ENCODE measurements around the gene SERPINB10.

The SERPINB10 gene

DNA sequence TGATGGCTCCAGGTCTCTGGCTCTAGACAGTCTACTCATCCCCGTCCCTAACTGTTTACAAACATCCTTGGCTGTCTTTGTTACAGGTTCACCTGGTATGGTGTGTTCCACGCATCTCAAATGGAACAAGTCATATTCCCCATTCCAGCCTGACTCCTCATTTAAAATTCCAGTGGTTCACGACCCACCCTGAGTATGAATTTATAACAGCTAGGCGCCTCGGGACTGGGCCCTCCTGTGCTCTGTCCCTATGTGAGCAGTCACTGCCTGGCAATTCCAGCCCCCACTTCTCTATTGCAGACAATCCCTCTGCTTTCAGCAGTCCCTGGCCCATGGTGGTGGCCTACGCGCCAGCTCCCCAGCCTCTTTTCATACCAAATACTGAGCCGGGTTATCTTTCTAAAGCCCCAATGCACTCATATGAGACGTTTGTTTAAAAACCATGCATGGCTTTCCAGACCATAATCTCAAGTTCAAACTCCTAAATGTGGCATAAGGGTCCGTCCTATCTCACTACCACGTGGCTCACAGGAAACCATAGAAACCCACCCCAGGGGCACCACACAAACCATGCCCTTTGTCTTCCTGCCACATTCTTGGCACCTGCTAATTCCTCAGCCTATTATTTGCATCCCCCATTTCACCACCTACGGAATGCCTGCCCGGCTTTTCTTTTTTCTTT is 63.7 kb downstream of the SERPINB10 start:
- Histone ChIP-seq H3K9me3 (ENCODE audit: insufficient read depth, low read length) (no peaks in the 10 kb centered on the region), H3K9ac (ENCODE audit: insufficient read length, low read depth) (peak overlapping the region; percentile 81), H3K27me3 (ENCODE audit: insufficient read depth, insufficient read length) (peaks cover 16% of the 10 kb centered on the region), H3K36me3 (ENCODE audit: insufficient read depth, insufficient read length, low read length) (no peaks in the 10 kb centered on the region), H3K4me1 (ENCODE audit: insufficient read depth, insufficient read length) (no peaks in the 10 kb centered on the region), H3K4me3 (ENCODE audit: insufficient read length, low read depth) (peak overlapping the region; percentile 70)
- DNase-seq (ENCODE audit: low read depth, low spot score): no peak
- TF ChIP-seq SUZ12 (IDR thresholded peaks at IDR 0.05; ENCODE audit: extremely low read depth, insufficient read depth, insufficient read length) (no peak), YY1 (IDR thresholded peaks at IDR 0.05; ENCODE audit: insufficient read depth, insufficient read length) (no peak), ZNF274 (IDR thresholded peaks at IDR 0.05; ENCODE audit: low read depth, low read length) (no peak)

DNA sequence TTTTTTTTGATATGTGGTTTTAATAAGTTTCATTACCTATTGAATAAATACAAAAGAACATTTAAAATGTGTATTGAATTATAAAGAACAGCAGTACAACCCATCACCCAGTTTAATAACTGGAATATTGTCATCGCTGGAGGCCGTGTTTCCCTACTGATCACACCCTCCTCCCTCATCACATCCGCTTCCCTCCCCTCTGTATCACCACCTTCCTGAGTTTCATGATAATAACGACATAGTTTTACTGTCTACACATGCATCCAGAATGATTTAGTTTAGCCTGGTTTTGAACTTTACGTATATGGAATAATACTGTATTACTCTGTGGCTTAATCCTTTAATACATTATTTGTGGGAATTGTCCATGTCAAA is 64.2 kb downstream of the SERPINB10 start:
- Histone ChIP-seq H3K36me3 (ENCODE audit: insufficient read depth, insufficient read length, low read length) (no peaks in the 10 kb centered on the region), H3K4me3 (ENCODE audit: insufficient read length, low read depth) (no peak overlapping the region), H3K9me3 (ENCODE audit: insufficient read depth, low read length) (no peaks in the 10 kb centered on the region), H3K27me3 (ENCODE audit: insufficient read depth, insufficient read length) (peaks cover 16% of the 10 kb centered on the region), H3K9ac (ENCODE audit: insufficient read length, low read depth) (no peak overlapping the region), H3K4me1 (ENCODE audit: insufficient read depth, insufficient read length) (no peaks in the 10 kb centered on the region)
- TF ChIP-seq SUZ12 (IDR thresholded peaks at IDR 0.05; ENCODE audit: extremely low read depth, insufficient read depth, insufficient read length) (no peak), ZNF274 (IDR thresholded peaks at IDR 0.05; ENCODE audit: low read depth, low read length) (no peak), YY1 (IDR thresholded peaks at IDR 0.05; ENCODE audit: insufficient read depth, insufficient read length) (no peak)
- no peak for DNase-seq (ENCODE audit: low read depth, low spot score)

DNA sequence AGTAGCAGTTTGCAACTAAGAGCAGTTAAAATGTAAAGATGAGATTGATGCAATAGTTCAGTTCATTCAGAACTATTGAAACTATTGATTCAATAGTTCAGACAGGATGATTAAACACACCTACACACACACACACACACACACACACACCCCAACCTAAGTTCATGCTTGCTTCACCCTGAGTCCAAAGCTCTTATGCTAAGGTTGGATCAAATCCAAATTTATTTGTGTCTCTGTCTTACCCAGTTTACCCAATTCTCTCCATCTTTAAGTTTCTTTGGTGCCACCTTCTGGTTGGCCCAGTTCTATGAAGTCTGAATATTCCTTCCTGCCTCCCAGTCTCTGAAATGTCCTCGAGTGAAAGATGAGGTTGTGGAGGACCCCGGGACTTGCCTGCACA is 67.2 kb downstream of the SERPINB10 start:
- Histone ChIP-seq H3K9ac (ENCODE audit: insufficient read length, low read depth) (no peak overlapping the region), H3K36me3 (ENCODE audit: insufficient read depth, insufficient read length, low read length) (no peaks in the 10 kb centered on the region), H3K4me1 (ENCODE audit: insufficient read depth, insufficient read length) (no peaks in the 10 kb centered on the region), H3K9me3 (ENCODE audit: insufficient read depth, low read length) (no peaks in the 10 kb centered on the region), H3K27me3 (ENCODE audit: insufficient read depth, insufficient read length) (peaks cover 21% of the 10 kb centered on the region), H3K4me3 (ENCODE audit: insufficient read length, low read depth) (no peak overlapping the region)
- DNase-seq (ENCODE audit: low read depth, low spot score): no peak
- TF ChIP-seq ZNF274 (IDR thresholded peaks at IDR 0.05; ENCODE audit: low read depth, low read length) (no peak), YY1 (IDR thresholded peaks at IDR 0.05; ENCODE audit: insufficient read depth, insufficient read length) (no peak), SUZ12 (IDR thresholded peaks at IDR 0.05; ENCODE audit: extremely low read depth, insufficient read depth, insufficient read length) (no peak)

DNA sequence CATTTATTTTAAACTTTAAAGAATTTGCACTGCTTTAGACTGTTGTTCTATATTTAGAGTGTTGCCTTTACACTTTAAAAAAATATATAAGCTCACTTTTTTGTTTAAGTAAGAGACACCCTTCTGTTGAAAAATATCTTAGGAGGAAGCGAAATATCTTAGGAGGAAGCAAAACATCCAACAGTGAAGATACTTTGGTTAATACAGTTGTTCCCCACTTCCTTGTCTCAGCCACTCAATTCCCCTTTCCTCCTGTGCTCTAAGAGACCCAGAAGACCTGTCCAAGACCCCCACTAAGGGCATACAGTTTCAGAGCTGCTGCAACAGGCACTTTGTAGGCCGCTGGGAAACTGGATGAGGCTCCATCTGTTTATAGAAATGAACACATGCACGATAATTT is 67.9 kb downstream of the SERPINB10 start:
- TF ChIP-seq SUZ12 (IDR thresholded peaks at IDR 0.05; ENCODE audit: extremely low read depth, insufficient read depth, insufficient read length) (no peak), YY1 (IDR thresholded peaks at IDR 0.05; ENCODE audit: insufficient read depth, insufficient read length) (no peak), ZNF274 (IDR thresholded peaks at IDR 0.05; ENCODE audit: low read depth, low read length) (no peak)
- H3K4me3 ChIP-seq (ENCODE audit: insufficient read length, low read depth): no peak overlapping the region
- no peaks in the 10 kb centered on the region for H3K36me3 ChIP-seq (ENCODE audit: insufficient read depth, insufficient read length, low read length)
- H3K9ac ChIP-seq (ENCODE audit: insufficient read length, low read depth): no peak overlapping the region
- no peaks in the 10 kb centered on the region for H3K9me3 ChIP-seq (ENCODE audit: insufficient read depth, low read length)
- DNase-seq (ENCODE audit: low read depth, low spot score): no peak
- H3K27me3 ChIP-seq (ENCODE audit: insufficient read depth, insufficient read length): peaks cover 21% of the 10 kb centered on the region
- H3K4me1 ChIP-seq (ENCODE audit: insufficient read depth, insufficient read length): no peaks in the 10 kb centered on the region

DNA sequence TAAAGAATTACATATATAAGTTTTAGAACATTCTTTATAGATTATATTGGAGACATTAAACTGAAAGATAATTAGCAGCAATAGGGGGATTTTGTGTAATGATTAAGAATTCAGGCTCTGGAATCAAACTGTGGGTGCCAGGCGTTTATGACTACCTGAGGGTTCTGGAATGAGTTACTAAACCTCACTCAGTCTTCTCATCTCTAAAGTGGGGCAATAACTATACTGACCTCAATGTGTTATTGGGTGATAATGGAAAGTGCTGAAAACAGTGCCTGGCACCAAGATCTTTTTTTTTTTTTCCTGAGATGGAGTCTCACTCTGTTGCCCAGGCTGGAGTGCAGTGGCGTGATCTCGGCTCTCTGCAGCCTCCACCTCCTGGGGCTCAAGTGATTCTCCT is 69.3 kb downstream of the SERPINB10 start:
- no peak for DNase-seq (ENCODE audit: low read depth, low spot score)
- no peak overlapping the region for H3K4me3 ChIP-seq (ENCODE audit: insufficient read length, low read depth)
- H3K9ac ChIP-seq (ENCODE audit: insufficient read length, low read depth): no peak overlapping the region
- H3K9me3 ChIP-seq (ENCODE audit: insufficient read depth, low read length): no peaks in the 10 kb centered on the region
- H3K36me3 ChIP-seq (ENCODE audit: insufficient read depth, insufficient read length, low read length): peaks cover 4% of the 10 kb centered on the region
- no peaks in the 10 kb centered on the region for H3K4me1 ChIP-seq (ENCODE audit: insufficient read depth, insufficient read length)
- peaks cover 21% of the 10 kb centered on the region for H3K27me3 ChIP-seq (ENCODE audit: insufficient read depth, insufficient read length)
- TF ChIP-seq YY1 (IDR thresholded peaks at IDR 0.05; ENCODE audit: insufficient read depth, insufficient read length) (no peak), SUZ12 (IDR thresholded peaks at IDR 0.05; ENCODE audit: extremely low read depth, insufficient read depth, insufficient read length) (no peak), ZNF274 (IDR thresholded peaks at IDR 0.05; ENCODE audit: low read depth, low read length) (no peak)

DNA sequence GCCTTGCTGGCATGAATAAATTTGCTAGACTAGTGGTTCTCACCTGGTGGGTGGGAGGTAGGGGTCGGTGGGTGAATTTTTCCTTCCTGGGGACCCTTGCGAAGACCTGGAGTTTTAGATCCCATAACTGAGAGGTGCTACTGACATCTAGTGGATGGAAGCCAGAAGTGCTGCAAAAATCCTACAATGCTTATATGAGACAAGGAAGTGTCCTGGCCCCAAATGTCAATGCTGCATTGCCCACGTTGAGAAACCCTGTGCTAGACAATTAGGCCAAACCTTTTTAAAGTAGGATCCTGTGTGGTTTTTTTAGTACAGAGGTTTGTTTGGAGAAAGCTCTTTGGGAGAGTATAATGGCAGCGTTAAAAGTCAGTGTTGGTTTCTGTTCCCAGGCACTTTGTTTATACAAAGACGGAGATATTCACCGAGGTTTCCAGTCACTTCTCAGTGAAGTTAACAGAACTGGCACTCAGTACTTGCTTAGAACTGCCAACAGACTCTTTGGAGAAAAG is 71.7 kb downstream of the SERPINB10 start:
- Histone ChIP-seq H3K4me3 (ENCODE audit: insufficient read length, low read depth) (no peak overlapping the region), H3K9me3 (ENCODE audit: insufficient read depth, low read length) (no peaks in the 10 kb centered on the region), H3K27me3 (ENCODE audit: insufficient read depth, insufficient read length) (peaks cover 16% of the 10 kb centered on the region), H3K4me1 (ENCODE audit: insufficient read depth, insufficient read length) (no peaks in the 10 kb centered on the region), H3K36me3 (ENCODE audit: insufficient read depth, insufficient read length, low read length) (peaks cover 10% of the 10 kb centered on the region), H3K9ac (ENCODE audit: insufficient read length, low read depth) (no peak overlapping the region)
- no peak for TF ChIP-seq YY1 (IDR thresholded peaks at IDR 0.05; ENCODE audit: insufficient read depth, insufficient read length)
- no peak for TF ChIP-seq SUZ12 (IDR thresholded peaks at IDR 0.05; ENCODE audit: extremely low read depth, insufficient read depth, insufficient read length)
- no peak for TF ChIP-seq ZNF274 (IDR thresholded peaks at IDR 0.05; ENCODE audit: low read depth, low read length)
- DNase-seq (ENCODE audit: low read depth, low spot score): no peak

DNA sequence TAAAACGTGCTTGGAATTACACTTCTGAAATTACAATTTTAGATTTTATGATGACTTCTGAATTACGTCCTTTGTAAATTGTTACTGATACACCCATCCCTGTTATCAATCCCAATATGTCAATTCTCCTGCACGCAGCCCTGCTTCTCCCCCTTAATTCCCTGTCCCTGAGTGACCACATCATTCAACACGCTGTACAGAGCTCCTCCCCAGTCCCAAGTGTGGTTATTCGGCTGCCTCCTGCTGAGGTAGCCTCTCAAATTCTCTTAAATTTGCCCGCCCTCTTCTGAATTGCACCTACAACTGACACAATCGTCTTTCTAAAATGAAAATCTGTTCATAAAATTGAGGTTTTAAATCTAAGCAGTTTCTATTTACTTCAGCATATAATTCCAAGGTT is 72.3 kb downstream of the SERPINB10 start:
- no peaks in the 10 kb centered on the region for H3K4me1 ChIP-seq (ENCODE audit: insufficient read depth, insufficient read length)
- peaks cover 10% of the 10 kb centered on the region for H3K36me3 ChIP-seq (ENCODE audit: insufficient read depth, insufficient read length, low read length)
- peaks cover 10% of the 10 kb centered on the region for H3K27me3 ChIP-seq (ENCODE audit: insufficient read depth, insufficient read length)
- no peak overlapping the region for H3K9ac ChIP-seq (ENCODE audit: insufficient read length, low read depth)
- TF ChIP-seq ZNF274 (IDR thresholded peaks at IDR 0.05; ENCODE audit: low read depth, low read length): no peak
- TF ChIP-seq YY1 (IDR thresholded peaks at IDR 0.05; ENCODE audit: insufficient read depth, insufficient read length): no peak
- no peak for TF ChIP-seq SUZ12 (IDR thresholded peaks at IDR 0.05; ENCODE audit: extremely low read depth, insufficient read depth, insufficient read length)
- DNase-seq (ENCODE audit: low read depth, low spot score): no peak
- H3K9me3 ChIP-seq (ENCODE audit: insufficient read depth, low read length): no peaks in the 10 kb centered on the region
- H3K4me3 ChIP-seq (ENCODE audit: insufficient read length, low read depth): no peak overlapping the region
